ENCODE results near the gene VTCN1. TPM values are rescaled to one million over a fixed set of nuclear protein-coding genes. Genes with fewer than 3 reads are reported as not detected.
"Not testable (repeated sequence)": the region's sequence is repeated elsewhere in the genome, so short reads cannot be mapped to it uniquely, and the experiment has no call there.

The VTCN1 gene, protein sequence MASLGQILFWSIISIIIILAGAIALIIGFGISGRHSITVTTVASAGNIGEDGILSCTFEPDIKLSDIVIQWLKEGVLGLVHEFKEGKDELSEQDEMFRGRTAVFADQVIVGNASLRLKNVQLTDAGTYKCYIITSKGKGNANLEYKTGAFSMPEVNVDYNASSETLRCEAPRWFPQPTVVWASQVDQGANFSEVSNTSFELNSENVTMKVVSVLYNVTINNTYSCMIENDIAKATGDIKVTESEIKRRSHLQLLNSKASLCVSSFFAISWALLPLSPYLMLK
- total RNA-seq = 1.2 and 4.3 TPM in 2 replicates

DNA sequence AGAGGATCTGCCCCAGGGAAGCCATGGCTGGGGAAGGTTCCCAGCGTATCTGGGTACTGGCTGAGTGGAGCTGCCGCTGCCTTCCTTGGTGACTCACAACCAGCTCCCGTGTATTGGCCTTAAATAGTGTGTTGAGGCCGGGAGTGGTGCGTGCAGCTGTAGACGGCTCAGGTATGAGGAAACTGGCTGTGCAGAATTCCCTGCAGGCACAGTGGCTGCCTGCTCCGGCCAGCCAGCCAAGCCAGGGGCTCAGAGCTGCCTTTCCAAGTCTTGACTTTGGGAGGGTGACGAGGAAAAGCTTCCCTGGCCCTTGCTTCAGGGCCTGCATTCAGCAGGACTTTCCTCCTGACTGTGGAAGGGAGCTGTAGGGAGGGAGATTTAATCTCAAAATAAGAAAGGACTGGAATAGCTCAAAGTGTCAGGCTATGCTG, at the start of gene VTCN1:
Gene VTCN1, minus strand, starts transcription at position 97 of the 431 bp plus-strand sequence. Its CDS starts 72 bp downstream, at position 25.
- no peak within 1 kb of the TSS for H3K4me3 ChIP-seq (ENCODE audit: low read depth, low read length)
- DNase-seq (ENCODE audit: low read depth) = peak; percentile 67
- TF ChIP-seq, protein P1, sequence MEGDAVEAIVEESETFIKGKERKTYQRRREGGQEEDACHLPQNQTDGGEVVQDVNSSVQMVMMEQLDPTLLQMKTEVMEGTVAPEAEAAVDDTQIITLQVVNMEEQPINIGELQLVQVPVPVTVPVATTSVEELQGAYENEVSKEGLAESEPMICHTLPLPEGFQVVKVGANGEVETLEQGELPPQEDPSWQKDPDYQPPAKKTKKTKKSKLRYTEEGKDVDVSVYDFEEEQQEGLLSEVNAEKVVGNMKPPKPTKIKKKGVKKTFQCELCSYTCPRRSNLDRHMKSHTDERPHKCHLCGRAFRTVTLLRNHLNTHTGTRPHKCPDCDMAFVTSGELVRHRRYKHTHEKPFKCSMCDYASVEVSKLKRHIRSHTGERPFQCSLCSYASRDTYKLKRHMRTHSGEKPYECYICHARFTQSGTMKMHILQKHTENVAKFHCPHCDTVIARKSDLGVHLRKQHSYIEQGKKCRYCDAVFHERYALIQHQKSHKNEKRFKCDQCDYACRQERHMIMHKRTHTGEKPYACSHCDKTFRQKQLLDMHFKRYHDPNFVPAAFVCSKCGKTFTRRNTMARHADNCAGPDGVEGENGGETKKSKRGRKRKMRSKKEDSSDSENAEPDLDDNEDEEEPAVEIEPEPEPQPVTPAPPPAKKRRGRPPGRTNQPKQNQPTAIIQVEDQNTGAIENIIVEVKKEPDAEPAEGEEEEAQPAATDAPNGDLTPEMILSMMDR (conservative IDR thresholded peaks at IDR 0.05; ENCODE audit: low read depth, low read length) = no peak

DNA sequence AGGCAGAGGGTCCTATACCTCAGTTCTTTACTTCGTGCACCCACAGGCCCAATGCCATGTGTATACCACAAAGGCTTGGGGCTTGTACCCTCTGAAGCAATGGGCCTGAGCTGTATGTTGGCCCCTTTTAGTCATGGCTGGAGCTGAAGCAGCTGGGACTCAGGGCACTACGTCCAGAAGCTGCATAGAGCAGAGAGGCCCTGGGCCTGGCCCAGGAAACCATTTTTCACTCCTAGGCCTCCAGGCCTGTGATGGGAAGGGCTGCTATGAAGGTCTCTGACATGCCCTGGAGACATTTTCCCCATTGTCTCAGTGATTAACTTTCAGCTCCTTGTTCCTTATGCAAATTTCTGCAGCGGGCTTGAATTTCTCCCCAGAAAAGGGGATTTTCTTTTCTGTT, 48.1 kb upstream of the VTCN1 start:
- H3K4me3 ChIP-seq (ENCODE audit: low read depth, low read length) = no peak overlapping the region
- no peak for DNase-seq (ENCODE audit: low read depth)
- TF ChIP-seq, protein P1 (conservative IDR thresholded peaks at IDR 0.05; ENCODE audit: low read depth, low read length) = no peak

GRCh38 chr1:117258075-117258474, 47.3 kb upstream of the VTCN1 start:
- not testable (repeated sequence) for H3K4me3 ChIP-seq (ENCODE audit: low read depth, low read length); DNase-seq (ENCODE audit: low read depth)

GRCh38 chr1:117257291-117257690, 46.6 kb upstream of the VTCN1 start:
- no peak overlapping the region for H3K4me3 ChIP-seq (ENCODE audit: low read depth, low read length)
- DNase-seq (ENCODE audit: low read depth) = no peak
- TF ChIP-seq, protein P1 (conservative IDR thresholded peaks at IDR 0.05; ENCODE audit: low read depth, low read length) = no peak

DNA sequence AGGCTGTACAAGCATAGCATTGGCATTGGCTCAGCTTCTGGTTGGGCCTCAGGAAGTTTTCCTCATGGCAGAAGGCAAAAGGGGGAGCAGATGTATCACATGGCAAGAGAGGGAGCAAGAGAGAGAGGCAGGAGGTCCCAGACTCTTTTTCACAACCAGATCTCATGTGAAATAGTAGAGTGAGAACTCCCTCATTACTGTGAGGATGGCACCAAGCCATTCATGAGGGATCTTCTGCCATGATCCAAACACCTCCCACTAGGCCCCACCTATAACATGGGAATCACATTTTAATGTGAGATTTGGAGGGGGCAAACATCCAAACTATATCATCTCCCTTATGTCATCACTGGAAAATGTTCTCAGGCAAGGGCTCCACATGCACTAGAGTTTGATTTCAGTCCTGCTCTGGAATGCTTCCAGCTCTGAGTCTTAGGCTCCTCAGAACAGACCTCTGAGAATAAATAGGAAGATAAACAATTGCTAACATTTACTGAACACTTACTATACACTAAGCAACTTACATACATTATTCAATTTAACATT, 39.4 kb upstream of the VTCN1 start:
- TF ChIP-seq, protein P1 (conservative IDR thresholded peaks at IDR 0.05; ENCODE audit: low read depth, low read length) = no peak
- H3K4me3 ChIP-seq (ENCODE audit: low read depth, low read length) = no peak overlapping the region
- no peak for DNase-seq (ENCODE audit: low read depth)

GRCh38 chr1:117244971-117245370, 34.2 kb upstream of the VTCN1 start:
- H3K4me3 ChIP-seq (ENCODE audit: low read depth, low read length) = no peak overlapping the region
- no peak for DNase-seq (ENCODE audit: low read depth)
- TF ChIP-seq, protein P1 (conservative IDR thresholded peaks at IDR 0.05; ENCODE audit: low read depth, low read length) = no peak

GRCh38 chr1:117244306-117244705, 33.6 kb upstream of the VTCN1 start:
- no peak overlapping the region for H3K4me3 ChIP-seq (ENCODE audit: low read depth, low read length)
- no peak for DNase-seq (ENCODE audit: low read depth)
- TF ChIP-seq, protein P1 (conservative IDR thresholded peaks at IDR 0.05; ENCODE audit: low read depth, low read length) = no peak

Measured in epithelial cell of proximal tubule (primary cell).